H1 (cell line): ENCODE measurements around the gene ABHD4. TPM values are rescaled to one million over a fixed set of nuclear protein-coding genes. Genes with fewer than 3 reads are reported as not detected.

Source experiments
- ATF2 ChIP-seq: IDR thresholded peaks from 2 replicates; pipeline ENCODE4 v1.6.1; 2012; ENCODE audit warnings: low read length, inconsistent platforms
- CHD7 ChIP-seq: fragments of 300-600 bp; sonication (generic); IDR thresholded peaks from 2 replicates; pipeline ENCODE4 v1.7.1; 2012; ENCODE audit warnings: low read length, moderate library complexity, mild to moderate bottlenecking, inconsistent platforms; ENCODE audit not compliant: insufficient replicate concordance
- EP300 ChIP-seq, 2 experiments: IDR thresholded peaks; 1 replicate in 1 of 2; 2 replicates in 1 of 2; pipeline ENCODE4 v1.6.1; 2011 to 2012; ENCODE audit warnings: low read depth in 2 of 2, low read length in 2 of 2, mild to moderate bottlenecking in 2 of 2, borderline replicate concordance in 1 of 2, inconsistent platforms in 1 of 2, moderate library complexity in 1 of 2
- NANOG ChIP-seq: IDR thresholded peaks from 2 replicates; pipeline ENCODE4 v1.6.1; 2011; ENCODE audit warnings: low read length, low read depth, mild to moderate bottlenecking, inconsistent platforms; ENCODE audit not compliant: insufficient read depth, poor library complexity, severe bottlenecking
- SP1 ChIP-seq: IDR thresholded peaks from 2 replicates; pipeline ENCODE4 v1.6.1; 2011; ENCODE audit warnings: low read depth, low read length
- USF2 ChIP-seq: IDR thresholded peaks from 2 replicates; pipeline ENCODE4 v1.6.1; 2011; ENCODE audit warnings: low read length, improper control_type of control experiment
- polyA plus RNA-seq, 7 experiments: library from polyadenylated mRNA; depleted of rRNA in 3 of 7; stranded (reverse) in 5 of 7; unstranded in 2 of 7; fragments of >200 nt in 5 of 7; fragments of 200-250 nt in 2 of 7; gene quantifications; 1 replicate in 5 of 7; 2 replicates in 1 of 7; 4 replicates in 1 of 7; pipeline versions ENCODE4 v1.2.1 to v1.2.3, GENCODE V29; 2011 to 2013; ENCODE audit warnings: missing spikeins in 2 of 7, mixed read lengths in 2 of 7
- total RNA-seq: library from RNA; stranded (reverse); fragmentation: NEBNext Ultra II Directional; extraction: Animal tissue kit (Norgen Biotek cat#: 25700); gene quantifications from 2 replicates; pipeline ENCODE4 v1.2.1, GENCODE V29; 2021

The ABHD4 gene
- total and polyA plus RNA-seq, 2 of the 8 experiments (the other 6 are each of a cell fraction or from before 2014, with no cell fraction given) = 32.4 to 42.9 TPM

DNA sequence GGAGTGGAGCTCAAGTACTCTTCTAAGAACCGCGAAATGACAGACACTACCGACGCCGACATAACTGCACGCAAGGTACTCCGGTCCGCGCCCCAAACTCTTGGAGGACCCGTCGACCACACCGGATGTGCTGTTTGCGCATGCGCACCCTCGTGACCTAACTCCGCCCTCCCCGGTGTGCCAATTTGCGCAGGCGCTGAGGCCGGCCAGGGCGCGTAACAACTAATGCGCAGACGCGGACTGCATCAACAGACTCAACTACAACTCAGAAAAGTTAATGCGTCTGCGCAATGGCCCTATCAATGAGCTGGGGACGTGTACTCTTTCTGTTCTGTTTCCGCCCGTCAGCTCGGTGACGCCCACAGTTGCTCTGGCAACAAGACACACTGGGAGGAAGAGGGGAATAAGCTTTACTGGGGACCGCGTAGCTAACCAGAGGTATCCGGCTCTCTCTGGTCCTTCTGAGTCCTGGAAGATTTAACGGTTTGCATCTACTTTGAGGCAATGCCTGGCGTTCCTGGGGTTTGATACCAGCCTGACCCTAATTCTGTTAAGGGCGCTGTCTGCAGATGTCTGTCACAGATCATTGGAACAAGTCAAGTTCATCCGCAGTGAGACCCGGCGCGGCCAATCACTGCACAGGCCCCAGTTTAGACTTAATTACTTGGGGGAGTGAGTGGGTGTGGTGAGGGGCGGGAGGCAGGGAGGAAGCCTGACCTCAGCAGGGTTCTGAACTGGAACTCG, 8.8 kb upstream of the ABHD4 start, which contains the start of gene DAD1 (continued):
- TF ChIP-seq CHD7 = no peak
- TF ChIP-seq EP300 (IDR thresholded peaks at IDR 0.05; ENCODE audit: borderline replicate concordance in 1 of 2, low read depth in 2 of 2, low read length in 2 of 2) = no peak; a peak in 1 of 3 replicates
- TF ChIP-seq NANOG = no peak
- no peak for TF ChIP-seq ATF2
- TF ChIP-seq SP1 = 0 out of 2 replicates have a peak, but pooled peaks have one; percentile 7
- TF ChIP-seq USF2 = peak; percentile 49; the same call in 1 of the 2 replicates
